Measurements from ENCODE around the gene USP9X.

The USP9X gene

GRCh38 chrX:41128955-41129354 lies 43.7 kb downstream of the USP9X start:
- no peak overlapping the region for H3K27ac ChIP-seq (ENCODE audit: low read depth, low read length)
- H3K9me3 ChIP-seq (ENCODE audit: insufficient read depth, low read length), result no peaks in the 10 kb centered on the region
- H4K20me1 ChIP-seq (ENCODE audit: low read depth, low read length), result no peaks in the 10 kb centered on the region
- no peaks in the 10 kb centered on the region; the same call in 1 of the 2 replicates for H3K36me3 ChIP-seq (ENCODE audit: low read length)
- H3K4me2 ChIP-seq (ENCODE audit: low read depth, low read length, poor library complexity, severe bottlenecking), result no peak overlapping the region
- TF ChIP-seq CTCF (IDR thresholded peaks at IDR 0.05; ENCODE audit: insufficient read depth, low read length, poor library complexity, severe bottlenecking), result no peak
- no peak for TF ChIP-seq EZH2phosphoT487 (conservative IDR thresholded peaks at IDR 0.05; ENCODE audit: low read length)
- no peaks in the 10 kb centered on the region for H3K27me3 ChIP-seq (ENCODE audit: low read length)
- H3K79me2 ChIP-seq (ENCODE audit: insufficient read depth, low read length), result peaks cover 28% of the 10 kb centered on the region
- no peak overlapping the region for H3K9ac ChIP-seq (ENCODE audit: low read length)
- H2AFZ ChIP-seq (ENCODE audit: low read depth, low read length, severe bottlenecking), result no peak overlapping the region
- no peaks in the 10 kb centered on the region for H3F3A ChIP-seq (ENCODE audit: insufficient read depth)
- no peak overlapping the region for H3K4me3 ChIP-seq (ENCODE audit: insufficient read depth, low read length, poor library complexity, severe bottlenecking)
- H3K9me2 ChIP-seq (replicated peaks; ENCODE audit: insufficient read depth, low read length), result no peaks in the 10 kb centered on the region

GRCh38 chrX:41131766-41132165 lies 46.5 kb downstream of the USP9X start:
- no peak overlapping the region for H3K4me2 ChIP-seq (ENCODE audit: low read depth, low read length, poor library complexity, severe bottlenecking)
- no peaks in the 10 kb centered on the region; the same call in 1 of the 2 replicates for H3K36me3 ChIP-seq (ENCODE audit: low read length)
- no peak overlapping the region for H2AFZ ChIP-seq (ENCODE audit: low read depth, low read length, severe bottlenecking)
- H3K27ac ChIP-seq (ENCODE audit: low read depth, low read length), result no peak overlapping the region
- H3K9ac ChIP-seq (ENCODE audit: low read length), result no peak overlapping the region
- no peaks in the 10 kb centered on the region for H3F3A ChIP-seq (ENCODE audit: insufficient read depth)
- no peak for TF ChIP-seq EZH2phosphoT487 (conservative IDR thresholded peaks at IDR 0.05; ENCODE audit: low read length)
- TF ChIP-seq CTCF (IDR thresholded peaks at IDR 0.05; ENCODE audit: insufficient read depth, low read length, poor library complexity, severe bottlenecking), result no peak
- H3K4me3 ChIP-seq (ENCODE audit: insufficient read depth, low read length, poor library complexity, severe bottlenecking), result no peak overlapping the region
- no peaks in the 10 kb centered on the region for H3K27me3 ChIP-seq (ENCODE audit: low read length)
- H3K9me2 ChIP-seq (replicated peaks; ENCODE audit: insufficient read depth, low read length), result no peaks in the 10 kb centered on the region
- peaks cover 18% of the 10 kb centered on the region for H3K79me2 ChIP-seq (ENCODE audit: insufficient read depth, low read length)
- H3K9me3 ChIP-seq (ENCODE audit: insufficient read depth, low read length), result no peaks in the 10 kb centered on the region
- H4K20me1 ChIP-seq (ENCODE audit: low read depth, low read length), result no peaks in the 10 kb centered on the region

- H3K4me3 ChIP-seq (ENCODE audit: insufficient read depth, low read length, poor library complexity, severe bottlenecking), result no peak overlapping the region
- peaks cover 6% of the 10 kb centered on the region for H3K79me2 ChIP-seq (ENCODE audit: insufficient read depth, low read length)
- H3K9ac ChIP-seq (ENCODE audit: low read length), result no peak overlapping the region
- H3F3A ChIP-seq (ENCODE audit: insufficient read depth), result no peaks in the 10 kb centered on the region
- no peak overlapping the region for H2AFZ ChIP-seq (ENCODE audit: low read depth, low read length, severe bottlenecking)
- H3K9me3 ChIP-seq (ENCODE audit: insufficient read depth, low read length), result no peaks in the 10 kb centered on the region
- no peak overlapping the region for H3K4me2 ChIP-seq (ENCODE audit: low read depth, low read length, poor library complexity, severe bottlenecking)
- no peaks in the 10 kb centered on the region for H3K27me3 ChIP-seq (ENCODE audit: low read length)
- H4K20me1 ChIP-seq (ENCODE audit: low read depth, low read length), result no peaks in the 10 kb centered on the region
- no peaks in the 10 kb centered on the region for H3K9me2 ChIP-seq (replicated peaks; ENCODE audit: insufficient read depth, low read length)
- no peak overlapping the region for H3K27ac ChIP-seq (ENCODE audit: low read depth, low read length)
- peaks cover 3% of the 10 kb centered on the region; the same call in 1 of the 2 replicates for H3K36me3 ChIP-seq (ENCODE audit: low read length)
- TF ChIP-seq CTCF (IDR thresholded peaks at IDR 0.05; ENCODE audit: insufficient read depth, low read length, poor library complexity, severe bottlenecking), result no peak
- TF ChIP-seq EZH2phosphoT487 (conservative IDR thresholded peaks at IDR 0.05; ENCODE audit: low read length), result no peak
Measured at GRCh38 chrX:41133551-41133950, 48.3 kb downstream of the USP9X start.
